OCI-LY1 (cell line): Measurements from ENCODE around the gene FUCA2.
"Not testable (repeated sequence)": the region's sequence is repeated elsewhere in the genome, so short reads cannot be mapped to it uniquely, and the experiment has no call there.

Source experiments
- H2AFZ ChIP-seq: fragments of 200-600 bp; sonication (generic), shearing (Covaris generic); 2 replicates; pipeline ENCODE4 v1.6.0; 2014; ENCODE audit warnings: antibody characterized with exemption, mild to moderate bottlenecking, low read length
- H3F3A ChIP-seq: fragments of 200-600 bp; sonication (generic), shearing (Covaris generic); 2 replicates; pipeline ENCODE4 v1.6.0; 2014; ENCODE audit warnings: mild to moderate bottlenecking, antibody characterized with exemption, low read length, moderate library complexity; ENCODE audit not compliant: insufficient read depth
- H3K27ac ChIP-seq: fragments of 200-600 bp; sonication (generic); 2 replicates; pipeline ENCODE4 v1.5.1; 2014; ENCODE audit warnings: low read length, mixed run types, mild to moderate bottlenecking, low read depth; ENCODE audit not compliant: poor library complexity, severe bottlenecking
- H3K27me3 ChIP-seq: fragments of 200-600 bp; sonication (generic); 2 replicates; pipeline ENCODE4 v1.6.0; 2014; ENCODE audit warnings: antibody characterized with exemption, mild to moderate bottlenecking, low read length, moderate library complexity; ENCODE audit not compliant: insufficient read depth
- H3K36me3 ChIP-seq: fragments of 200-600 bp; sonication (generic); 2 replicates; pipeline ENCODE4 v1.6.1; 2014; ENCODE audit warnings: mild to moderate bottlenecking, antibody characterized with exemption, low read length, moderate library complexity, mixed read lengths; ENCODE audit not compliant: insufficient read depth
- H3K4me1 ChIP-seq: fragments of 200-600 bp; sonication (generic); 2 replicates; pipeline ENCODE4 v1.5.1; 2014; ENCODE audit warnings: mild to moderate bottlenecking, low read length, moderate library complexity; ENCODE audit not compliant: insufficient read depth, severe bottlenecking
- H3K4me2 ChIP-seq: fragments of 200-600 bp; sonication (generic), shearing (Covaris generic); 2 replicates; pipeline ENCODE4 v1.6.1; 2014; ENCODE audit warnings: low read length
- H3K4me3 ChIP-seq: fragments of 200-600 bp; sonication (generic); 2 replicates; pipeline ENCODE4 v1.5.1; 2014; ENCODE audit warnings: low read length, low read depth, mild to moderate bottlenecking, mixed read lengths; ENCODE audit not compliant: poor library complexity, severe bottlenecking
- H3K79me2 ChIP-seq: fragments of 200-600 bp; shearing (Covaris generic); 2 replicates; pipeline ENCODE4 v1.6.1; 2016; ENCODE audit warnings: mixed run types, low read length, mixed read lengths; ENCODE audit not compliant: insufficient read depth
- H3K9ac ChIP-seq: fragments of 200-600 bp; sonication (generic), shearing (Covaris generic); 2 replicates; pipeline ENCODE4 v1.6.1; 2014; ENCODE audit warnings: mild to moderate bottlenecking, low read length, mixed read lengths
- H3K9me2 ChIP-seq: fragments of 200-600 bp; sonication (generic), shearing (Covaris generic); 2 replicates; pipeline ENCODE4 v1.6.1; 2014; ENCODE audit warnings: low read depth, mild to moderate bottlenecking, low read length, mixed read lengths
- H3K9me3 ChIP-seq: fragments of 200-600 bp; shearing (Covaris generic); 2 replicates; pipeline ENCODE4 v1.6.1; 2014; ENCODE audit warnings: low read length, mixed read lengths
- H4K20me1 ChIP-seq: fragments of 200-600 bp; sonication (generic), shearing (Covaris generic); 2 replicates; pipeline ENCODE4 v1.6.0; 2016; ENCODE audit warnings: mild to moderate bottlenecking, low read length; ENCODE audit not compliant: insufficient read depth
- EZH2 ChIP-seq: fragments of 200-600 bp; sonication (generic), shearing (Covaris generic); IDR thresholded peaks from 2 replicates; pipeline ENCODE4 v1.8.0; 2017; ENCODE audit warnings: borderline replicate concordance, mixed run types, mild to moderate bottlenecking, antibody characterized with exemption, low read length, moderate library complexity, mixed read lengths
- TF ChIP-seq, protein P1 (sequence below): fragments of 200-600 bp; sonication (generic), shearing (Covaris generic); IDR thresholded peaks from 2 replicates; pipeline ENCODE4 v1.5.1; 2017; ENCODE audit warnings: mild to moderate bottlenecking, antibody characterized with exemption, low read length, moderate library complexity, mixed read lengths

The FUCA2 gene

DNA sequence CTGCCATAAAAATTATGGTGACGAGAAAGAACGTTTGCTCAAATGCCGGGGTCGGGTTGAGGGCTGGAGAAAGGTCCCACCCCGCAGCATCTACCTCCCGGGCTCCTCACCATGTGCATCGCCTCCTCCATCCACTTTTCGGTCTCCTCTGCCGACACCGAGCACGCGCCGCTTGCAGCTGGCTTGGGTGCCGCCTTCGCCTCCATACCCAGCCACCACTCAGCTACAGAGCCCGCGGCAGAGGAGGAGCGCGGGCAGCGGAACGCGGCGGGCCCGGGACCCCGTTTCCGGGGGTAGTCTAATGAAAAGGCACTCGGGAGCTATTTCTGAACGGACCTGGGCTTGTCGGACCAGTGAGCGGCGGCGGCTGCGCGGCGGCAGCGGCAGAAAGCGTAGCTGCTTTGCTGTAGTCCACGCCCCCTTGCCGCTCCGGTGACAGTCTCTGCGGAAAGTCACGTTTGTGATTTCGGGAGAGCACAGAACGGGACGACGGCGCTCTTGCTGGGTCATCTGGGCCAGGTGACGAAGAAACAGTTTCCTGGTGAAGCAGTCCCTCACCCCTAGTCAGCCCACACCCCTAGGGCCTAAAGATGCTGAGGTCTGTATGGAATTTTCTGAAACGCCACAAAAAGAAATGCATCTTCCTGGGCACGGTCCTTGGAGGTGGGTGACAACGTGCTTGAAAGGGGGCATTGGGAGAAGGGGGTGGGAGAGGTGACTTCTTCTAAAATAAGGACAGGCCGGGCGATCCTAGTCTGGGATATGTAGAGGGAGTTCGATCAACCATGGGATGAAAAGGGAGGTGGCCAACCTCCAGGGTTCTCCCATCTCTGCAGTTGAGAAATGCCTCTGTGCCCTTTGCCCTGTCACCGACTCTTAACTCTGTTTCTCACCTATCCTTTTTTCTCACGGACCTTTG is 60.8 kb downstream of the FUCA2 start, which contains the start of the genes ADAT2 and PEX3:
Gene ADAT2, minus strand, starts transcription at position 243 of the 919 bp plus-strand sequence. Its CDS starts 37 bp downstream, at position 206.
Gene PEX3, plus strand, starts transcription at position 353 of the 919 bp plus-strand sequence. Its CDS starts 238 bp downstream, at position 591.
- peaks cover 42% of the 10 kb centered on the region for H3K79me2 ChIP-seq
- no peaks in the 10 kb centered on the region for H3F3A ChIP-seq
- H3K27ac ChIP-seq, result peak within 1 kb of the TSS; percentile 83
- peak within 1 kb of the TSS; percentile 68 for H2AFZ ChIP-seq
- TF ChIP-seq, protein P1, sequence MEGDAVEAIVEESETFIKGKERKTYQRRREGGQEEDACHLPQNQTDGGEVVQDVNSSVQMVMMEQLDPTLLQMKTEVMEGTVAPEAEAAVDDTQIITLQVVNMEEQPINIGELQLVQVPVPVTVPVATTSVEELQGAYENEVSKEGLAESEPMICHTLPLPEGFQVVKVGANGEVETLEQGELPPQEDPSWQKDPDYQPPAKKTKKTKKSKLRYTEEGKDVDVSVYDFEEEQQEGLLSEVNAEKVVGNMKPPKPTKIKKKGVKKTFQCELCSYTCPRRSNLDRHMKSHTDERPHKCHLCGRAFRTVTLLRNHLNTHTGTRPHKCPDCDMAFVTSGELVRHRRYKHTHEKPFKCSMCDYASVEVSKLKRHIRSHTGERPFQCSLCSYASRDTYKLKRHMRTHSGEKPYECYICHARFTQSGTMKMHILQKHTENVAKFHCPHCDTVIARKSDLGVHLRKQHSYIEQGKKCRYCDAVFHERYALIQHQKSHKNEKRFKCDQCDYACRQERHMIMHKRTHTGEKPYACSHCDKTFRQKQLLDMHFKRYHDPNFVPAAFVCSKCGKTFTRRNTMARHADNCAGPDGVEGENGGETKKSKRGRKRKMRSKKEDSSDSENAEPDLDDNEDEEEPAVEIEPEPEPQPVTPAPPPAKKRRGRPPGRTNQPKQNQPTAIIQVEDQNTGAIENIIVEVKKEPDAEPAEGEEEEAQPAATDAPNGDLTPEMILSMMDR, result no peak
- no peak for TF ChIP-seq EZH2
- peak within 1 kb of the TSS; percentile 96 for H3K9ac ChIP-seq
- no peaks in the 10 kb centered on the region for H3K27me3 ChIP-seq
- H3K36me3 ChIP-seq, result peaks cover under 1% of the 10 kb centered on the region; the same call in 1 of the 2 replicates
- no peaks in the 10 kb centered on the region for H3K9me2 ChIP-seq
- H3K4me3 ChIP-seq, result peak within 1 kb of the TSS; percentile 80
- peak within 1 kb of the TSS; percentile 94 for H3K4me2 ChIP-seq
- H4K20me1 ChIP-seq, result no peaks in the 10 kb centered on the region
- H3K4me1 ChIP-seq, result peaks cover 31% of the 10 kb centered on the region
- H3K9me3 ChIP-seq, result no peaks in the 10 kb centered on the region

DNA sequence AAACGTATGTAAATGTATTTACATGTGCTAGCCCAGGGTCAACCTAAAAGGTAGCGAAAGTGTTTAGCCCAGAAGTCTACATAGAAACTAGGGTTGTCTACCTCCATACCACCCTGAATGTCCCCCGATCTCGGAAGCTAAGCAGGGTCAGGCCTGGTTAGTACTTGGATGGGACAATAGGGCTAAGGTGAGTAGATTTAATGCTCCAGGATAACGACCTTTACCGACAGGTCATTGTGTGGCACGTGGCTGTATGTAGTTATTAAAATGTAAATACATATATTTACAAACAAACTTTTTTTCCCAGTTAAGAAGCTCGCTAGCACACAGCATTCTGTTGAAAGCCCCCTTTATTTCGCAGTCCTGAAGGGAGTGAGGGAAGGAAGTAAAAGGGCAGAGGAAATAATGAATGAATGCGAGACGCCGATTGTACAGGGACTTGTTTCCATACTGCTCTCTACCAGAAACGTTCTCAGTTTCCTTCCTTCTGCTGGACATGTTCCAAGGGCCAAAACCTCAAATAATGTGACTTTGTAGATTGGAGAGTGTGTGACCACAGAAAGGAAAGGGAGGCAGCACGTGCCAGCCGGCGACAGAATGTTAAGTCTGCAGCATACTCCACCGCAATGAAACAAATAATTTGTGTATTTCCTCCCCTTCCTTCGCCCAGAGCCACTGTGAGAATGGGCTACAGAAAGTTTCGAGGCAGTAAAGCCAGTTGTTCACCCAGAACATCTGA is 61.6 kb downstream of the FUCA2 start:
- peak overlapping the region; percentile 78 for H3K4me2 ChIP-seq
- no peaks in the 10 kb centered on the region for H3F3A ChIP-seq
- H3K4me3 ChIP-seq, result peak overlapping the region; percentile 80
- H3K27ac ChIP-seq, result peak overlapping the region; percentile 83
- H3K4me1 ChIP-seq, result peaks cover 31% of the 10 kb centered on the region
- H4K20me1 ChIP-seq, result no peaks in the 10 kb centered on the region
- H3K36me3 ChIP-seq, result peaks cover 4% of the 10 kb centered on the region; the same call in 1 of the 2 replicates
- peak overlapping the region; percentile 96 for H3K9ac ChIP-seq
- H3K27me3 ChIP-seq, result no peaks in the 10 kb centered on the region
- no peak for TF ChIP-seq EZH2
- TF ChIP-seq, protein P1, result no peak
- H3K79me2 ChIP-seq, result peaks cover 45% of the 10 kb centered on the region
- no peaks in the 10 kb centered on the region for H3K9me3 ChIP-seq
- no peaks in the 10 kb centered on the region for H3K9me2 ChIP-seq
- H2AFZ ChIP-seq, result peak overlapping the region; percentile 68

DNA sequence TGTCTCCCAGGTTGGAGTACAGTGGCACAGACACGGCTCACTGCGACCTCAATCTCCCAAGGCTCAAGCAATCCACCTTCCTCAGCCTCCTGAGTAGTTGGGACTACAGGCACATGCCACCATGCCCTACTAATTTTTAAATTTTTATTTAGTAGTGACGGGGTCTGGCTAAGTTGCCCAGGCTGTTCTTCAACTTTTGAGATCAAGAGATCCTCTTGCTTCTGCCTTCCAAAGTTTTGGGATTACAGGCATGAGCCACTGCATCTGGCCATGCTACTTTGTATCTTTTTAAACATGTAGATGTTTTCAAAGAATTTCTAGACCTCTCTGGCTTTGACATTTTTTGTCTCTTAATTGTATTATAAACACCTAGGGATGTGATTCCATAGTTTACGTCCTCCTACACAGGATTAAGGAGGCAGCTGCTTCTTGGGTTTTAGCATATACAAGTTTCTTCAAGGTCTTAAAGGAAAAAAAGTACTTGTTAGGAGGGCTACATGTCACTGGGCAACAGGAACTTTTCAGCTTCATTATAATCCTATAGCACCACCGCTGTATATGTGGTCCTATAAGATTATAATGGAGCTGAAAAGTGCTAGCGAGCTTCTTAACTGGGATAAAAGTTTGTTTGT is 62.3 kb downstream of the FUCA2 start:
- H3K79me2 ChIP-seq, result peaks cover 45% of the 10 kb centered on the region
- H3K27me3 ChIP-seq, result no peaks in the 10 kb centered on the region
- peak overlapping the region; percentile 83 for H3K27ac ChIP-seq
- H3K36me3 ChIP-seq, result peaks cover 7% of the 10 kb centered on the region; the same call in 1 of the 2 replicates
- H3K9me2 ChIP-seq, result no peaks in the 10 kb centered on the region
- TF ChIP-seq, protein P1, result no peak
- TF ChIP-seq EZH2, result no peak
- no peaks in the 10 kb centered on the region for H4K20me1 ChIP-seq
- H3K4me1 ChIP-seq, result peaks cover 31% of the 10 kb centered on the region
- H3K4me3 ChIP-seq, result peak overlapping the region; percentile 80
- H3F3A ChIP-seq, result no peaks in the 10 kb centered on the region
- no peaks in the 10 kb centered on the region for H3K9me3 ChIP-seq
- peak overlapping the region; percentile 96 for H3K9ac ChIP-seq
- H3K4me2 ChIP-seq, result peak overlapping the region; percentile 78
- H2AFZ ChIP-seq, result peak overlapping the region; percentile 68; the same call in 1 of the 2 replicates

DNA sequence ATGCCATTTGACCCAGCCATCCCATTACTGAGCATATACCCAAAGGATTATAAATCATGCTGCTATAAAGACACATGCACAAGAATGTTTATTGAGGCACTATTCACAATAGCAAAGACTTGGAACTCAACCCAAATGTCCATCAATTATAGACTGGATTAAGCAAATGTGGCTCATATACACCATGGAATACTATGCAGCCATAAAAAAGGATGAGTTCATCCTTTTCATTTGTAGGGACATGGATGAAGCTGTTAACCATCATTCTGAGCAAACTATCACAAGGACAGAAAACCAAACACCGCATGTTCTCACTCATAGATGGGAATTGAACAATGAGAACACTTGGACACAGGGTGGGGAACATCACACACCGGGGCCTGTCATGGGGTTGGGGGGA is 63.7 kb downstream of the FUCA2 start:
- not testable (repeated sequence) for H3K9me3 ChIP-seq, H3K9me2 ChIP-seq, H3K27ac ChIP-seq, H3K9ac ChIP-seq, H3K4me3 ChIP-seq, H2AFZ ChIP-seq, H3K4me2 ChIP-seq, H4K20me1 ChIP-seq, H3F3A ChIP-seq, H3K27me3 ChIP-seq
- Histone ChIP-seq H3K36me3 (peaks cover 12% of the 10 kb centered on the region; the same call in 1 of the 2 replicates), H3K79me2 (peaks cover 45% of the 10 kb centered on the region), H3K4me1 (peaks cover 26% of the 10 kb centered on the region)
